ENCODE measurements around the gene ST6GAL1.

GRCh38 chr3:187011915-187012314 is 81.6 kb downstream of the ST6GAL1 start:
- TF ChIP-seq, protein P1, sequence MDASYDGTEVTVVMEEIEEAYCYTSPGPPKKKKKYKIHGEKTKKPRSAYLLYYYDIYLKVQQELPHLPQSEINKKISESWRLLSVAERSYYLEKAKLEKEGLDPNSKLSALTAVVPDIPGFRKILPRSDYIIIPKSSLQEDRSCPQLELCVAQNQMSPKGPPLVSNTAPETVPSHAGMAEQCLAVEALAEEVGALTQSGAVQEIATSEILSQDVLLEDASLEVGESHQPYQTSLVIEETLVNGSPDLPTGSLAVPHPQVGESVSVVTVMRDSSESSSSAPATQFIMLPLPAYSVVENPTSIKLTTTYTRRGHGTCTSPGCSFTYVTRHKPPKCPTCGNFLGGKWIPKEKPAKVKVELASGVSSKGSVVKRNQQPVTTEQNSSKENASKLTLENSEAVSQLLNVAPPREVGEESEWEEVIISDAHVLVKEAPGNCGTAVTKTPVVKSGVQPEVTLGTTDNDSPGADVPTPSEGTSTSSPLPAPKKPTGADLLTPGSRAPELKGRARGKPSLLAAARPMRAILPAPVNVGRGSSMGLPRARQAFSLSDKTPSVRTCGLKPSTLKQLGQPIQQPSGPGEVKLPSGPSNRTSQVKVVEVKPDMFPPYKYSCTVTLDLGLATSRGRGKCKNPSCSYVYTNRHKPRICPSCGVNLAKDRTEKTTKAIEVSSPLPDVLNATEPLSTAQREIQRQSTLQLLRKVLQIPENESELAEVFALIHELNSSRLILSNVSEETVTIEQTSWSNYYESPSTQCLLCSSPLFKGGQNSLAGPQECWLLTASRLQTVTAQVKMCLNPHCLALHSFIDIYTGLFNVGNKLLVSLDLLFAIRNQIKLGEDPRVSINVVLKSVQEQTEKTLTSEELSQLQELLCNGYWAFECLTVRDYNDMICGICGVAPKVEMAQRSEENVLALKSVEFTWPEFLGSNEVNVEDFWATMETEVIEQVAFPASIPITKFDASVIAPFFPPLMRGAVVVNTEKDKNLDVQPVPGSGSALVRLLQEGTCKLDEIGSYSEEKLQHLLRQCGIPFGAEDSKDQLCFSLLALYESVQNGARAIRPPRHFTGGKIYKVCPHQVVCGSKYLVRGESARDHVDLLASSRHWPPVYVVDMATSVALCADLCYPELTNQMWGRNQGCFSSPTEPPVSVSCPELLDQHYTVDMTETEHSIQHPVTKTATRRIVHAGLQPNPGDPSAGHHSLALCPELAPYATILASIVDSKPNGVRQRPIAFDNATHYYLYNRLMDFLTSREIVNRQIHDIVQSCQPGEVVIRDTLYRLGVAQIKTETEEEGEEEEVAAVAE (CRISPR knock-in tag; IDR thresholded peaks at IDR 0.05; ENCODE audit: borderline replicate concordance), result no peak
- TF ChIP-seq YY1 (IDR thresholded peaks at IDR 0.05; ENCODE audit: insufficient read depth, insufficient replicate concordance, low read depth, low read length) (no peak), KDM6A (CRISPR knock-in tag; IDR thresholded peaks at IDR 0.05; ENCODE audit: low read depth) (no peak), IKZF5 (CRISPR knock-in tag; IDR thresholded peaks at IDR 0.05) (no peak)
- TF ChIP-seq, protein P2, sequence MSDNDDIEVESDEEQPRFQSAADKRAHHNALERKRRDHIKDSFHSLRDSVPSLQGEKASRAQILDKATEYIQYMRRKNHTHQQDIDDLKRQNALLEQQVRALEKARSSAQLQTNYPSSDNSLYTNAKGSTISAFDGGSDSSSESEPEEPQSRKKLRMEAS (IDR thresholded peaks at IDR 0.05), result no peak
- TF ChIP-seq, protein P3, sequence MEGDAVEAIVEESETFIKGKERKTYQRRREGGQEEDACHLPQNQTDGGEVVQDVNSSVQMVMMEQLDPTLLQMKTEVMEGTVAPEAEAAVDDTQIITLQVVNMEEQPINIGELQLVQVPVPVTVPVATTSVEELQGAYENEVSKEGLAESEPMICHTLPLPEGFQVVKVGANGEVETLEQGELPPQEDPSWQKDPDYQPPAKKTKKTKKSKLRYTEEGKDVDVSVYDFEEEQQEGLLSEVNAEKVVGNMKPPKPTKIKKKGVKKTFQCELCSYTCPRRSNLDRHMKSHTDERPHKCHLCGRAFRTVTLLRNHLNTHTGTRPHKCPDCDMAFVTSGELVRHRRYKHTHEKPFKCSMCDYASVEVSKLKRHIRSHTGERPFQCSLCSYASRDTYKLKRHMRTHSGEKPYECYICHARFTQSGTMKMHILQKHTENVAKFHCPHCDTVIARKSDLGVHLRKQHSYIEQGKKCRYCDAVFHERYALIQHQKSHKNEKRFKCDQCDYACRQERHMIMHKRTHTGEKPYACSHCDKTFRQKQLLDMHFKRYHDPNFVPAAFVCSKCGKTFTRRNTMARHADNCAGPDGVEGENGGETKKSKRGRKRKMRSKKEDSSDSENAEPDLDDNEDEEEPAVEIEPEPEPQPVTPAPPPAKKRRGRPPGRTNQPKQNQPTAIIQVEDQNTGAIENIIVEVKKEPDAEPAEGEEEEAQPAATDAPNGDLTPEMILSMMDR (CRISPR knock-in tag; IDR thresholded peaks at IDR 0.05), result no peak

Data from HepG2 (cell line).